GM21717 (cell line): ENCODE measurements around the gene PRKAB2.
"Not testable (repeated sequence)": the region's sequence is repeated elsewhere in the genome, so short reads cannot be mapped to it uniquely, and the experiment has no call there.

Source experiments
- ATAC-seq: cut with Tn5 transposase; IDR thresholded peaks from one replicate; pipeline ENCODE4 v1.9.1; 2021; ENCODE audit warnings: mild to moderate bottlenecking, moderate library complexity; ENCODE audit not compliant: unreplicated experiment

The PRKAB2 gene

DNA sequence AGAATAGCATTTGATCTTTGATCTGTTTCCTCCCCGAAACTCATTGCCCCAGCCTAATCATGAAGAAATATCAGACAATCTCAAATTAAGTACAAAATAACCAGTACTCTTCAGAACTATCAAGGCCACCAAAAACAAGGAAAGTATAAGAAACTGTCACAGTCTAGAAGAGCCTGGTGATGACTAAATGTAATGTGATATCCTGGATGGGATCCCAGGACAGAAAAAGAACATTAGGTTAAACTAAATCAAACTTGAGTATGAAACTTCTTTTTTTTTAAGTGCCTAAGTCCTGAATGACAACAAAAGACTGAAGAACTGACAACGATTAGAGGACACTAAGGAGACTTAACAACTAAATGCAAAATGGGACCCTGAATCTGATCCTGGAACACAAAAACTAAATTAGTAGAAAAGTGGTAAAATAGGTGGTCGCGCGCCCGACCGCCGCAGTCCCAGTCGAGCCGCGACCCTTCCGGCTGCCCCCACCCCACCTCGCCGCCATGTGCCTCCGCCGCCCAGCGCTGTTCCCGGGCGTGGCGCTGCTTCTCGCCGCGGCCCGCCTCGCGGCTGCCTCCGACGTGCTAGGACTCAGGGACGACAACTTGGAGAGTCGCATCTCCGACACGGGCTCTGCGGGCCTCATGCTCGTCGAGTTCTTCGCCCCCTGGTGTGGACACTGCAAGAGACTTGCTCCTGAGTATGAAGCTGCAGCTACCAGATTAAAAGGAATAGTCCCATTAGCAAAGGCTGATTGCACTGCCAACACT lies 5.5 kb upstream of the PRKAB2 start:
- ATAC-seq: no peak

DNA sequence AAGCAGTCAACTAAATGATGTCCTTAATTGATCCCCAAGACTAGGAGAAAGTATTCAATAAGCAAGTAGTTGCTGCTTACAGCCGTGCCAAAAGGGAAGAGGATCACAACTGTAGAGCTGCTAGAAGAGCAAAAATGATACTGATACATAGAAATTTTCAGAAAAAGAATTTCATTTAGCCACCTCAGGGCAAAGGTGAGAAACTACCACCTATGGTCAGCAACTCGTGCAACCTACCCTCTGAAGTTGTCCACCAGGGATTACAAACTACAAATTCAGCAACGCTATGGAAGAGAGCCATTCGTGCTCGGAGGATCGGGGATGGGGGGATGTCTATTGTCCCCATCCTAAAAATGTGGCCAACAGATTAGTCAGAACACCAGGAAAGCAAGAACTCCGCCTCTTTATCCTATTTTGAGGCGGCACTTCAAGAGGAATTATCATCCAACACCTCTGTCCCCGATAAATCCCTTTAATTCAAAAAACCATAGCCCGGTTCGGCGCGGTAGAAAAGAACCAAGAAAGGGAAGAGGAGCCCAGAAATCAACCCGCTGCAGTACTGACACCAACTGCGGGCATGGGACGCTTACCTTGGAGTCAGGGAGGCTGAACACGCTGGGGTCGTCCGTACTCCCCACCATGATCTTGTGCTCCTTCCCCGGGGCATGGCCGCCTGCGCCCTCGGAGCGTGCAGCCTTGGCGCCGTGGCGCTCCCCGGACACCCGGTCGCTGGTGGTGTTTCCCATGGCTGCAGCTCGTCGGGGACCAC lies 687 bp downstream of the PRKAB2 start:
- no peak for ATAC-seq

DNA sequence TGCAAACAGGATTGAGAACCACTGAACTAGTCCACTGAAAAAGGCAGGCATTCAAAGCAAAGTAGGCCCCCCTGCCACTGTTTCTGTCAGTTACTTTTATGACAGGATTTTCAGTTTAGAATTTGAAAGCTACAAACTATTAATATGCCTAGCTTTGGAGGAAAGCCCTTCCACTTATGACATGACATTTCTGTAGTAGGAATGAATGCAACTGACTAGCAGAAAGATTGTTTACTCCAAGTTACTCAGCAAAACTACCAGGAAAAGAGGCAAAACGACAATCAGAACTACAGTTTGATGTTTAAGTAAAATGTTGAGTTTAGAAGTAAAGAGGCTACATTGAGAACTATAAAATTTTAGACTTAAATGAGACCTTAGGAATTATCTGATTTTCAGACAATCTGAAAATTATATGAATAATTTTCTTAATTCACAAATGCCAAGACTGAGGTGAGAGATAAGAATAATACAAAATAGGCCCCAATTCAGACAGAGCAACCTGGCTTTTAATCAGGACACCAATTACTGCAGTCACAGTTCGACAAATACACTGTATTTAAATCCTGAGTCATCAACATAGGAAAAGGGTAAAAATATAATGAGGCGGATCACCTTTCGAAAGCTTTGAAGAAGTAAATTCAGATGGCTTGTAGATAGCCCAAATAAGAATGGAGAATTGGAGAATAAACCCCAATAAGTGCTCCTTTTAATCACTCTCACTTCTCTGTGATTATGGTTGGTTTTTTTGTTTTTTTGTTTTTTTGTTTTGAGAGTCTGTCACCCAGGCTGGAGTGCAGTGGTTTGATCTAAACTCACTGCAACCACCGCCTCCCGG lies 2.2 kb downstream of the PRKAB2 start:
- no peak for ATAC-seq

DNA sequence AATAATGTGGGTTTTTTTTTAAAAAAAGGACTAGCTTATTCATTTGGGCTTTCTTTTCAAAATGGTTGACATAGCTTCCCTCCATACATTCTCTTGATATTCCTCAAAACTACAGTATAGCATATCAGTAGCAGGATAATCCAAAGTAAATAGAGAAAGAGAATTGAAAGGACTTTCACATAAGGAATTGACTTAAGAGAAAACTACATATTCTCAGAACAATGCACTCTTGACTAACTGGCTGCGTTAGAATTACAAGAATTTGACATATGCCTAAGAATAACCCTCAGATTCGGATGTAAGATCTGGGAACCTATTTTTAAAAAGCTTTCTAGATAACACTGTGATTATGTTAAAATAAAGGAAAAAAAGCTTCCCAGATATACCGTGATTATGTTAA lies 3.1 kb downstream of the PRKAB2 start:
- no peak for ATAC-seq

DNA sequence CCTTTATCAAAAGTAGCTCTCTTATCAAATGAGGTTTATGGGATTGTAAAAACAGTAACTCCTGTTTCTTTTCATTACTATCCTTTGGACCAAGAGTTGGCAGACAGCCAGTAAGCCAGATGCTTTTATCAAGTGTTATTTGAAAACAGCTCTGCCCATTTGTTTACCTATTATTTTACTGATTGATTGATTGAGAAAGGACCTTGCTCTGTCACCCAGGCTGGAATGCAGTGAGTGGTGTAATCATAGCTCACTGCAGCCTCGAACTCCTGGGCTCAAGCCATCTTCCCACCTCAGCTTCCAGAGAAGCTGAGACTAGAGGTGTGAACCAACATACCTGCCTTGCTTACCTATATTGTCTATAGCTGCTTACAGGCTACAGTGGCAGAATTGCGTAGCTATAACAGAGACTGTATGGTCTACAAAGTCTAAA lies 3.6 kb downstream of the PRKAB2 start:
- ATAC-seq: no peak

DNA sequence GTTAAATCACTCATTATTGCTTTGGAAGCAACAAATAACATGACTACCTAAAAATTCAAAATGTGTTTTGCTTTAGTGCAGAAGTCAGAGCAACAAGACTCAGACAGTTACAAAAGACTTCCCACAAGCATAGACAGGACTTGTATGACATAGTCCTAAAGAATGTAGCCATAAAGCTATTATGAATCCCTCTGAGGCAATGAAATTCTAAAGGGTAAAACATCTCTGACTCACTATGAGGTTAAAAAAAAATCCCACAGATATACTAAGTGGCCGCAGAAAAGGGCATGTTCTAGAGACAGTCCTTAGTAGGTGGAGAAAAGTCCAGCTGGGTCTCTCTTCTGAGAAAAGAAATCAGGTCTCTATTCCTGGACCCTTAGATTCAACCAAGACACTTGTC lies 4.9 kb downstream of the PRKAB2 start:
- no peak for ATAC-seq

DNA sequence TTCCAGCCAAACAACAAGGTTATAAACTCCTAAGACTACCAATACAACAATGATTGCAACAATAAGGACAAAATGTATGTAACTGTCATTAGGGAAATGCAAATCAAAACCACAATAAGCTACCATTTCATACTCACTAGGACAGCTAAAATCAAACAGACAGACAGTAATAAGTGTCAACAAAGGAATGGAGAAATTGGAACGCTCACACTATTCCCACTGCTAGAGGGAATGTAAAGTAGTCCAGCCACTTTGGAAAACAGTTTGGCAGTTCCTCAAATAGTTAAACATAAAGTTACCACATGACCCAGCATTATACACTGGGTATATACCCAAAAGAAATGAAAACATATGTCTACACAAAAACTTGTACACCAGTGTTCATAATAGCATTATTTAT lies 9.3 kb downstream of the PRKAB2 start:
- ATAC-seq: no peak

DNA sequence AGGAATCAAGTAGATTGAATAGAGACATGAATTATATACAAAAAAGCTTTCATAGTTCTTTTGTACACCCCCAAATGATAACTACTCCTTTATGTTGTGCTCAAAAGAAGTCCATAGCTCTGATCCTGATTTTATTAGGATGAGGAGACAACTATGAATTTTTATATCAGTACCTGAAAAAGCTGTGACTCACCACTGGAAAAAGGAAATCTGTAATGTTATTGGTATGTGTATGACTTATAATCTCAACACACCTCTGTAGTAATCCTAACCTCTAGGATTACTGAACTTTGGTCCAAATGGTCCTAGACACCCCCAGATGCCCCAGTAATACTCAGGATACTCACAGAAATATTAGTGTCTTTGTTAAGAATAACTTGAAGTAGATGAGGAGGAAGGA lies 10.2 kb downstream of the PRKAB2 start:
- no peak for ATAC-seq

DNA sequence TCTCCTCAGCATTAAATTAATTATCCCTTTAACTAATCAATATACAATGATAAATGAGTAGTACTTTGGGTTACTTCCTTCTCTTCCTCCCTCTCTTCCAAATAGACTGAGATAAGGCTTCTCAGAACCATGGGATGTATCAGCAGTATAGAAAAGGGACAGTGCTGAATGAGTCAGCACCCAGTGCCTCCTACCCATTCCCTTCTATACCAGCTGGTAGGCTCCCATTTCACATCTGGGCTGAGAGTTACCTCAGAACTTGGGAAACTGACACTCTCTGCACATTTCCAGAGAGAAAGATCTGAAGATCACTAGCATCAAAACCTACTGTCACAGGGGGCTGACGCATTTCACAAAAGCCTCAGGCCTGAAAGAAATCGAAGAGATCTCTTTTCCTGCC lies 15.2 kb downstream of the PRKAB2 start:
- ATAC-seq: not testable (repeated sequence)

DNA sequence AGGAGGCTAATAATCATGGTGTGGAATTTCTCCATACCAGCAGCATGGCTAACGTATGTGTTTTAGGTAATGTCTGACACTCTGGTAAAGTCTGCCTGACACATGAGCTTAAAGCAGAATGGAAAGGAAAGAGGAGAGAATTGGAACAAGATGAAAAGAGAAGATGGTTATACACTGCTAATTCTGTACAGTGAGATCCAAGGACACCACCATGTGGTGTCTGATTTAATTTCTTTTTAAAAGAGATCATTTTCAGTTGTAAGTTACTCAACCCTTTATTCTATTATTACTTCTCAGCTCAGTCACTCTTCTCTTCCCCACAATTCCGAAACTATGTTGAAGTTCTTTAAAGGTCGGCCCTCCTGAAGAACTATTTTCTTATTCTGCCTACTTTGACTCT lies 15.6 kb downstream of the PRKAB2 start:
- ATAC-seq: no peak

DNA sequence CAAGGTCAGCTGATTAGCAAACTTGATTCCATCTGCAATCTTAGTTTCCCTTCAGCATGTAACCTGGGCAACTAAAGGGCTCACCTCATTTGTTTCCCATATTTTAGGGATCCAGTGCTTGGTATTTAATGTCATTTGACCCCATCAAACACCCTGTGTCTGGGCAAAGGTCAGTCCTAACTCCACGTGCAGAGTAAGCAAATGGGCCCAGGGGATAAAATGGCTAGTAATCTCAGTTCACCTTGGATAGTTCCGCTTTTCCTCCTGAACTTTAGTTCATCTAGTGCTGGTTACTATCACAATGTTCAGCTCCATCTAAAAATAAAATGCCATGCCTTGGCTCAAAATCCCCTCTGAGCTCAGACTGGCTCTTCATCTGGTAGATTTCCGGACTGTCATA lies 19.5 kb downstream of the PRKAB2 start:
- no peak for ATAC-seq

DNA sequence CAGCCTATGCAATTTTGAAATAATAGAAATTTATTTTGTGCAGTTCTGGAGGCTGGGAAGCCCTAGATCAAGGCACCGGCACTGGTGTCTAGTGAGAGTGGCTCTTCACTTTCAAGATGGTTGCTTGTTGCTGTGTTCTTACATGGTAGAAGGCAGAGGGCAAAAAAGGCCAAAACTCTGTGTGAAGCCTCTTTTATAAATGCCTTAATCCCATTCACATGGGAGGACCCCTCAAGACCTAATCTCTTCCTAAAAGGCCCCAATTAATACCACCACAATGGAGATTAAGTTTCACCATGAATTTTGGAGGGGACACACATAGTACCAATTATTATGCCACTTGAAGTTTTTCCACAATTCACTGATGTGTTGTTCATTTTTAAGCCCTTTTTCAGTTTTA lies 21.0 kb downstream of the PRKAB2 start:
- ATAC-seq: no peak

DNA sequence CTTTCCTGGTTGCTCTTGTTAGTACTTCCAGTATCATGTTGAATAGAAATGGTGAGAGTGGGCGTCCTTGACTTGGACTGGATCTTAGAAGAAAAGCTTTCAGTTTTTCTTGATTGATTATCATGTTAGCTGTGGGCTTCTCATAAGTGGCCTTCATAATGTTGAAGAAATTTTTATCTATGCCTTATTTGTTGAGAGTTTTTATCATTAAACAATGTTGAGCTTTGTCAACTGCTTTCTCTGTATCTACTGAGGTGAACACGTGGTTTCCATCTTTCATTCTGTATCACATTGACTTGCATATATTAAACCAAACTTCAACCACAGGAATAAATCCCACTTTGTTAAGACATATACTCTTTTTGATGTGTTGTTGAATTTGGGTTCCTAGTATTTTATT lies 29.4 kb downstream of the PRKAB2 start:
- no peak for ATAC-seq

DNA sequence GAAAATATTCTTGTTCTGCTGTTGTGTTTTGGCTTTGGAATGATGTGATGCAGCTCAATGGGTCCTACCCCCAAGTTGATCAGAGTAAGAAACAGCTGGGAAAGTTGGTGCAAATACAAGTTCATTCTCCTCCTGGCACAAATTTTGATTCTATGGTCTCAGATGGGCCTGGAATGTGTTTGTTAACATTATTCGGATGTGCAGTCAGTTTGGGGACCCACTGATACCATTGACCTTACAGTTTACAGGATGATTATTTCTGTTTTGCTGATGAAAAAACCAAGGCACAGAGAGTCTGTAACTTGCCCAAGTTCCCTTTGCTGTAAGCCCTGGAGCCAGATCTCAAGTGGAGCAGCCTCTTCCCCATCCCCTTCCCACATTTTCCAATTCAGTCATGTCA lies 41.5 kb downstream of the PRKAB2 start:
- ATAC-seq: not testable (repeated sequence)

DNA sequence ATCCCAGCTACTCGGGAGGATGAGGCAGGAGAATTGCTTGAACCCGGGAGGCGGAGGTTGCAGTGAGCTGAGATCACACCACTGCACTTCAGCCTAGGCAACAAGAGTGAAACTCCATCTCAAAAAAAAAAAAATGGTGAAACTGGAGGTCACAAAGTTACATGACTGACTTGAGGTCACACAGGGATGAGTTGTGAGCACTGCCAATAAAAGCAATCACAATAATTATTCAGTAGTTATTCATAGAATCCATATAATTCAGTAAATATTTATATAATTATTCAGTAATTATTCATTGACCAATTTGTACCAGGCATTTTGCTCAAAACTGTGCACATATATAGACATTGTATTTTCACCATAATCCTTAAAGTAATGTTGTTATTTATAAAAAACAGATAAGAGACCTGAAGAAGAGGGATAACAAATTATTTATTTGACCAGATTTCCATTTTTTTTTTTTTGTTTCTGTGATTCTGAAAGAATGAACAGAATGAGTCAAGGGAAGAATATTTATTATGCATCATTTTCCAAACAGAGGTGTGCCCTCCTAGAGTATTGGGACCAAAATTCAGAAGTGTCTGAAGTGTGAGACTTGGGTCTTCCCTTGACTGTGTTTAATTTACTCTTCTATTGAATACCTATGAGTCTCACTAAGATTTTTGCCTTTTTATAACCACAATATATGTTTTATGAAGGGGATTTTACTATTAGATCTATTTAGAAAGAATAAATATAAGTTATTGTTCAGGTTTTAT lies 43.0 kb downstream of the PRKAB2 start:
- no peak for ATAC-seq

DNA sequence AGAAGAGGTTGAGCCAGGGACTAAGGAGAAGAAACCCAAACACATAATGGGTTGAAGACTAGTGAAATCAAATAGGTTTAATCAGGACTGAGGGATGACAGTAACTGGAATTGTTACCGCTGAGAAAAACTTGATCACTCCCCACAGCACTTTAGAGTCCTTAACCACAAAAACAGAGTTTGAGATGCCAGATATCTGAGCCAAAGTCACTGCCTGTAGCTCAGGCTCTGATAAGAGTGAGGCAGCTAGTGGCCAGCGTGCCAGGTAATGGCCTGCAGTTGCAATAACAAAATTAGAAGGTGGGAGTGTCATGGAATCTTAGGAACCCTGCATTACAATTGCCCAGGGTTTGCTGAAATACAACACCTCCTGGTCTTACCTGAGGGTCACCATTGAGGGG lies 48.0 kb downstream of the PRKAB2 start:
- no peak for ATAC-seq

DNA sequence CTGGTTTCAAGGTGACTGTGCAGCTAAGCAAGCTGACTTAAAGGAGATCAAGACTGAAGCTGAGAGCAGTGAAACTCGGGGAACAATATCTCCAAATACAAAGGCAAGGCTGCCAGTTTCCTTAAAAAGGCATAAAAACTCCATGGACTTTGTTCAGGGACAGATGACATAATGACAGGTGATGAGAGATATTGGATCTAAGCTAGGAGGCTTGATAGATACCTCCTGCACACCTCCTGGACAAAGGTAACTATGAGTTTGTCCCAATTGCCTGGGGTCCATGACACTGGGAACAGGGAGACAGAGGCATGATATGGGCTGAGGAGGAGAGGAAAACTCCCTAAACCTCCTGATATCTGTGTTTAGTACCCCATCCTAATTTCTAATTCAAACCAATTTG lies 55.2 kb downstream of the PRKAB2 start:
- no peak for ATAC-seq

DNA sequence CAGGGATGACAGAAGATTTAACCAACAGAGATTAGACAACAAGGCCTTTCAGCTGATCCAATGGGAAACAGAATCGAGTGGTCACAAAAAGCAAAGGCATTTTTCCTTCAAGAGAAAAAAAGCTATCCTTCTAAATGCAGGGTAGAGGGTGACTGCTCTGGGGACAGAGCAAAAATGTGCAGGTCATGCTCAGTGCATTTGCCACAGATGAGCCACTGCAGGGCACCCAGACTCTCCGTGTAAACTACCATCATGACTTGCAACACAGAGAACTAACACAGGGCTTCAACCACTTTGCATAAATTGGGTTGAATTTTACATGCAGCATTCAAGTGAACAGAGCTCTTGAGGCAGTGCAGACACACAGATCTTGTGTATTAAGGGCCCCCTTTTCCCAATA lies 56.8 kb downstream of the PRKAB2 start:
- no peak for ATAC-seq

DNA sequence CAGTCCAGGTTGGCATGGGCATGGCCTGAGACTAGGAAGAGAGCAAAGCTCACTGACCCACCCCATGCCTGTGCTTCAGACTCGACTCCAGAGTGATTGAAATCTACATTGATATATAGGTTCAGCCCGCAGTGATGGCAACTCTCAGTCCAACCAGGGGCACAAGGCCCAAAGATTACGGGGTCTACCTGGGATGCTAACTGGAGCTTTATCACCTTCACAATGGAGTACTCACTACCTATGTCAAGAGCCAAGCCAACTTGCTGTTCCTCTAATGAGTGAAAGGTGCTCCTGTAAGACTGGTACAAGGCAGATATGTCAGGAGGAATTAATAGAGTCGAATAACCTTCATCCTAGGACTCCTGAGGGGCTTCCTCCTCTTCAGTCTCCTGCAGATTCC lies 57.2 kb downstream of the PRKAB2 start:
- not testable (repeated sequence) for ATAC-seq

DNA sequence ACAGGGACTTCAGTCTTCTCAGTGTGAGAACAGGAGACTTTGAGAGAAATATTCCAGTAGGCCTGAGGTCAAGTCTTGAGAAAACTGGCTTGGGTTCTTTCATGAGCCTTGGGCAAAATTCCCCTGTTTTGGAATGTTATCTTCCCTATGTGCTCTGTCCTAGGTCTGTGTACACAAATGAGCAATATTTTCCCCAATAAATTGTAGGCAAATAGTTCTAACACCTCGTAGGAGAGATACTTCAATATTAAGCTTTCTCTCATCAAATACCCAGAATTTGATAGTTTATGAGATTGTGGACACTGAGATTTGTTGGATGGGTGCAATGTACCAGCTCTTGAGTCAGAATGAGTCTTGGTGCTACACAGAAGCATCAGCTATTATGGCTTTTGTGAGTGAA lies 57.9 kb downstream of the PRKAB2 start:
- ATAC-seq: not testable (repeated sequence)
